HepG2 (cell line): ENCODE measurements around the gene AK2. TPM values are rescaled to one million over a fixed set of nuclear protein-coding genes. Genes with fewer than 3 reads are reported as not detected.

Experiments used
- ATAC-seq: fragments of 200-7000 bp; cut with Tn5 transposase; 3 replicates; pipeline ENCODE4 v1.9.1; 2020; ENCODE audit warnings: mild to moderate bottlenecking, moderate library complexity
- BruUV-seq: library from RNA; stranded (reverse); fragments of 400-500 nt; replicated peaks from 2 replicates; lab custom pipeline; 2021; lab: Mats Ljungman, UMichigan
- CTCF ChIA-PET: fragments of 300-600 bp; formaldehyde crosslinking; extraction: SDS; loops from one replicate; lab custom pipeline; 2021; ENCODE audit warnings: low total read pairs, inconsistent platforms, low intra/inter-chr PET ratio; lab: Yijun Ruan, JAX
- POLR2A ChIA-PET: fragments of 350-600 bp; sonication (Branson Sonifier 250); formaldehyde crosslinking; loops from one replicate; lab custom pipeline; 2020; ENCODE audit warnings: antibody characterized with exemption, inconsistent platforms; lab: Yijun Ruan, JAX
- DNase-seq: peaks from one replicate; pipeline ENCODE4 v3.0.0-alpha.2; 2015; ENCODE audit warnings: low spot score
- FAIRE-seq: peaks from 3 replicates; lab custom pipeline; 2011; peaks lifted over from hg19 to GRCh38; lab: Jason Lieb, UNC
- H2AFZ ChIP-seq: one replicate; pipeline ENCODE4 v1.6.1; 2011; ENCODE audit warnings: low read length, inconsistent platforms
- H3K27ac ChIP-seq: fragments of 300-600 bp; 3 replicates; pipeline ENCODE4 v1.8.0; 2011; ENCODE audit warnings: mixed run types, mild to moderate bottlenecking, mixed read lengths, low read length, inconsistent platforms; ENCODE audit not compliant: insufficient read depth; ENCODE audit errors: extremely low read length
- H3K27me3 ChIP-seq, 2 experiments: fragments of 200-600 bp in 1 of 2; 2 replicates in 1 of 2; 3 replicates in 1 of 2; pipeline versions ENCODE4 v1.6.0 to v1.8.0; 2011; ENCODE audit warnings: low read length in 2 of 2, mild to moderate bottlenecking in 2 of 2, moderate library complexity in 2 of 2, inconsistent platforms in 1 of 2; ENCODE audit not compliant: insufficient read depth in 2 of 2, control insufficient read depth in 1 of 2
- H3K36me3 ChIP-seq, 2 experiments: fragments of 200-600 bp in 1 of 2; replicated peaks in 1 of 2; 2 replicates in 1 of 2; 3 replicates in 1 of 2; pipeline versions ENCODE4 v1.5.1 to v1.8.0; 2011; ENCODE audit warnings: low read length in 2 of 2, inconsistent platforms in 1 of 2; ENCODE audit not compliant: insufficient read depth in 2 of 2, control insufficient read depth in 1 of 2
- H3K4me1 ChIP-seq: 2 replicates; pipeline ENCODE4 v1.5.1; 2012; ENCODE audit warnings: low read length, inconsistent platforms; ENCODE audit not compliant: insufficient read depth
- H3K4me2 ChIP-seq: 2 replicates; pipeline ENCODE4 v1.6.0; 2011; ENCODE audit warnings: low read depth, low read length, inconsistent platforms
- H3K4me3 ChIP-seq, 3 experiments: fragments of 200-600 bp in 1 of 3; sonication (generic), shearing (Covaris generic) in 1 of 3; replicated peaks in 1 of 3; 2 replicates each; pipeline ENCODE4 v1.5.1; 2011 to 2016; ENCODE audit warnings: low read length in 3 of 3, inconsistent platforms in 2 of 3, low read depth in 2 of 3, mild to moderate bottlenecking in 2 of 3, control low read depth in 1 of 3, mixed read lengths in 1 of 3; ENCODE audit not compliant: insufficient read depth in 1 of 3
- H3K79me2 ChIP-seq: one replicate; pipeline ENCODE4 v1.6.1; 2011; ENCODE audit warnings: low read length, inconsistent platforms; ENCODE audit not compliant: insufficient read depth
- H3K9ac ChIP-seq: 2 replicates; pipeline ENCODE4 v1.6.0; 2011; ENCODE audit warnings: mild to moderate bottlenecking, low read depth, low read length, inconsistent platforms; ENCODE audit not compliant: insufficient read depth
- H3K9me3 ChIP-seq: 2 replicates; pipeline ENCODE4 v1.5.1; 2012; ENCODE audit warnings: mild to moderate bottlenecking, low read length
- H4K20me1 ChIP-seq: 2 replicates; pipeline ENCODE4 v1.6.0; 2011; ENCODE audit warnings: inconsistent platforms, mild to moderate bottlenecking, low read length, moderate library complexity; ENCODE audit not compliant: insufficient read depth
- CREBL2 ChIP-seq: sonication (generic); formaldehyde crosslinking; IDR thresholded peaks from 2 replicates; pipeline ENCODE4 v1.8.1; 2023; ENCODE audit warnings: missing genetic modification reagents, mild to moderate bottlenecking, borderline replicate concordance
- CSRNP2 ChIP-seq: sonication (generic); formaldehyde crosslinking; conservative IDR thresholded peaks from 2 replicates; pipeline ENCODE4 v1.8.0; 2022; ENCODE audit warnings: low read depth, missing genetic modification reagents
- DNMT1 ChIP-seq: sonication (generic); formaldehyde crosslinking; IDR thresholded peaks from 2 replicates; pipeline ENCODE4 v1.5.1; 2020; ENCODE audit warnings: mild to moderate bottlenecking, missing genetic modification reagents
- DPF2 ChIP-seq: sonication (generic); formaldehyde crosslinking; IDR thresholded peaks from 2 replicates; pipeline ENCODE4 v1.4.0; 2020; ENCODE audit warnings: mild to moderate bottlenecking, low read depth, missing genetic modification reagents, borderline replicate concordance
- KAT7 ChIP-seq: IDR thresholded peaks from 2 replicates; pipeline ENCODE4 v1.6.1; 2018; ENCODE audit warnings: borderline replicate concordance, missing compliant biosample characterization
- MAX ChIP-seq: IDR thresholded peaks from 2 replicates; pipeline ENCODE4 v1.6.1; 2012; ENCODE audit warnings: inconsistent platforms
- PCBP2 ChIP-seq: fragments of 200-400 bp; formaldehyde crosslinking; optimal IDR thresholded peaks from 2 replicates; pipeline ENCODE3; 2018; ENCODE audit warnings: low read length, low read depth; ENCODE audit not compliant: poor library complexity, severe bottlenecking
- TERF1 ChIP-seq: sonication (generic); formaldehyde crosslinking; IDR thresholded peaks from 2 replicates; pipeline ENCODE4 v1.8.0; 2022; ENCODE audit warnings: mild to moderate bottlenecking, missing genetic modification reagents, moderate library complexity
- YY1 ChIP-seq: IDR thresholded peaks from 2 replicates; pipeline ENCODE4 v1.6.1; 2011; ENCODE audit warnings: low read length, low read depth, moderate library complexity, mild to moderate bottlenecking; ENCODE audit not compliant: insufficient read depth, insufficient replicate concordance
- ZFP36L2 ChIP-seq: sonication (generic); formaldehyde crosslinking; IDR thresholded peaks from 2 replicates; pipeline ENCODE4 v1.4.0; 2020; ENCODE audit warnings: missing genetic modification reagents
- ZHX2 ChIP-seq, 2 experiments: sonication (generic) in 1 of 2; formaldehyde crosslinking in 1 of 2; IDR thresholded peaks; 2 replicates each; pipeline versions ENCODE4 v1.6.1 to v1.9.0; 2014 to 2022; ENCODE audit warnings: antibody characterized with exemption in 1 of 2, borderline replicate concordance in 1 of 2, inconsistent platforms in 1 of 2, low read depth in 1 of 2, missing genetic modification reagents in 1 of 2
- ZNF253 ChIP-seq: sonication (generic); formaldehyde crosslinking; IDR thresholded peaks from 2 replicates; pipeline ENCODE4 v1.8.0; 2022; ENCODE audit warnings: mild to moderate bottlenecking, missing genetic modification reagents, borderline replicate concordance
- ZNF30 ChIP-seq: sonication (generic); formaldehyde crosslinking; IDR thresholded peaks from 2 replicates; pipeline ENCODE4 v1.5.0; 2020; ENCODE audit warnings: mild to moderate bottlenecking, missing genetic modification reagents
- ZNF746 ChIP-seq: sonication (generic); formaldehyde crosslinking; IDR thresholded peaks from 2 replicates; pipeline ENCODE4 v1.8.0; 2022; ENCODE audit warnings: mild to moderate bottlenecking, missing genetic modification reagents
- WGBS: methylation state at CpG from one replicate; pipeline ENCODE4 v1.1.6; 2017; ENCODE audit warnings: low lambda C conversion rate; 5-methylcytosine and 5-hydroxymethylcytosine counted together
- in situ Hi-C: cut with HindIII; loops from 2 replicates; pipeline ENCODE4 v1.10.0; 2017; ENCODE audit warnings: low pct_unique_long_range_greater_than_20kb; ENCODE audit not compliant: extremely low pct_ligation_motif_present
- intact Hi-C: fragments of 100-400 bp; cut with micrococcal nuclease; formaldehyde crosslinking; loops from one replicate; pipeline ENCODE4 v1.10.0; 2022; ENCODE audit not compliant: unreplicated experiment
- polyA plus RNA-seq, 8 experiments: library from polyadenylated mRNA; depleted of rRNA in 3 of 8; stranded (reverse) in 7 of 8; unstranded in 1 of 8; fragments of >200 nt; fragmentation: Illumina TruSeq in 4 of 8; extraction: Trizol in 4 of 8; gene quantifications; 2 replicates each; pipeline versions ENCODE4 v1.2.1 to v1.2.3, GENCODE V29; 2011 to 2016; ENCODE audit warnings: low read depth in 4 of 8, missing spikeins in 1 of 8, mixed read lengths in 1 of 8; ENCODE audit not compliant: insufficient read depth in 1 of 8
- total RNA-seq, 5 experiments: library from RNA; depleted of rRNA; stranded (reverse); fragments of >200 nt; fragmentation: Illumina TruSeq; extraction: Trizol; gene quantifications; 2 replicates each; pipeline ENCODE4 v1.2.3, GENCODE V29; 2016; ENCODE audit warnings: low read depth in 1 of 5

Gene AK2
- total and polyA plus RNA-seq, 2 of the 13 experiments (the other 11 are each of a cell fraction or from before 2014, with no cell fraction given): 170 to 188 TPM

- Histone ChIP-seq H3K4me1 (peaks cover 18% of the 10 kb centered on the region), H3K79me2 (no peaks in the 10 kb centered on the region), H3K9ac (no peak overlapping the region), H2AFZ (no peak overlapping the region), H3K4me2 (no peak overlapping the region), H3K4me3 (no peak overlapping the region), H4K20me1 (no peaks in the 10 kb centered on the region), H3K27ac (no peak overlapping the region), H3K36me3 (no peaks in the 10 kb centered on the region), H3K27me3 (peaks cover 1 to 8% of the 10 kb centered on the region in 2 experiments; a peak in 3 of 5 replicates), H3K9me3 (no peaks in the 10 kb centered on the region)
- intact Hi-C loops (no loop called here), in situ Hi-C loops (no loop called here)
- CTCF ChIA-PET: no interaction called here
- ATAC-seq (no peak), DNase-seq (no peak), FAIRE-seq (no peak)
- no TSS peak for BruUV-seq
- POLR2A ChIA-PET: interaction anchor here (1.6 kb wide), 1 partner anchor 13 kb away, joined by 5 read pairs; the partner anchor contains the start of gene RNF19B
- 28% methylated on average over 4 of the region's 4 CpGs for WGBS
- TF ChIP-seq TERF1 (no peak), CSRNP2 (no peak), ZNF253 (no peak), ZNF30 (CRISPR knock-in tag) (no peak), PCBP2 (no peak), KAT7 (CRISPR knock-in tag) (no peak), ZHX2 (IDR thresholded peaks at IDR 0.05; ENCODE audit: low read depth) (no peak), ZHX2 (CRISPR knock-in tag; IDR thresholded peaks at IDR 0.05; ENCODE audit: borderline replicate concordance) (no peak), DNMT1 (CRISPR knock-in tag) (no peak), YY1 (no peak), DPF2 (CRISPR knock-in tag) (no peak), ZNF746 (no peak), MAX (no peak), CREBL2 (no peak), ZFP36L2 (no peak)
Measured at GRCh38 chr1:32977546-32978087, 59.1 kb downstream of the AK2 start.
